Activated naive CD8-positive, alpha-beta T cell treated with anti-CD3 and anti-CD28 coated beads for 36 hours (primary cell): ENCODE measurements around the gene HBD. TPM values are rescaled to one million over a fixed set of nuclear protein-coding genes. Genes with fewer than 3 reads are reported as not detected.

Experiments used
- DNase-seq: peaks from one replicate; pipeline ENCODE4 v3.0.0; 2021
- H3K27ac Mint-ChIP-seq: one replicate; pipeline ENCODE4 v1.8.0; 2022; ENCODE audit warnings: mild to moderate bottlenecking, moderate library complexity, mixed read lengths
- H3K27me3 Mint-ChIP-seq: one replicate; pipeline ENCODE4 v1.8.0; 2022; ENCODE audit warnings: mild to moderate bottlenecking, mixed read lengths
- H3K36me3 Mint-ChIP-seq: one replicate; pipeline ENCODE4 v1.8.0; 2021; ENCODE audit warnings: mild to moderate bottlenecking, mixed read lengths
- H3K4me1 Mint-ChIP-seq: one replicate; pipeline ENCODE4 v1.8.0; 2021; ENCODE audit warnings: mixed read lengths
- H3K4me3 Mint-ChIP-seq: one replicate; pipeline ENCODE4 v1.8.0; 2022; ENCODE audit warnings: mild to moderate bottlenecking, moderate library complexity, mixed read lengths
- H3K9me3 Mint-ChIP-seq: one replicate; pipeline ENCODE4 v1.8.0; 2022; ENCODE audit warnings: mixed read lengths
- total RNA-seq, 2 experiments: library from RNA; stranded (reverse); gene quantifications; one replicate each; pipeline ENCODE4 v1.2.3, GENCODE V29; 2021

The HBD gene
- total RNA-seq, 2 experiments from 2014 or later: not detected

GRCh38 chr11:5245155-5245554, 10.9 kb upstream of the HBD start:
- Mint-ChIP-seq H3K27me3 (no peaks in the 10 kb centered on the region), H3K9me3 (no peaks in the 10 kb centered on the region), H3K4me1 (no peaks in the 10 kb centered on the region), H3K36me3 (no peaks in the 10 kb centered on the region), H3K27ac (no peak overlapping the region), H3K4me3 (no peak overlapping the region)
- no peak for DNase-seq

GRCh38 chr11:5243816-5244180, 9.5 kb upstream of the HBD start:
- no peak for DNase-seq
- H3K4me1 Mint-ChIP-seq: no peaks in the 10 kb centered on the region
- no peaks in the 10 kb centered on the region for H3K9me3 Mint-ChIP-seq
- H3K4me3 Mint-ChIP-seq: no peak overlapping the region
- H3K27ac Mint-ChIP-seq: no peak overlapping the region
- peaks cover 3% of the 10 kb centered on the region for H3K27me3 Mint-ChIP-seq
- H3K36me3 Mint-ChIP-seq: no peaks in the 10 kb centered on the region

GRCh38 chr11:5242933-5243815, 8.9 kb upstream of the HBD start:
- no peaks in the 10 kb centered on the region for H3K36me3 Mint-ChIP-seq
- H3K27ac Mint-ChIP-seq: no peak overlapping the region
- peaks cover 6% of the 10 kb centered on the region for H3K27me3 Mint-ChIP-seq
- no peaks in the 10 kb centered on the region for H3K4me1 Mint-ChIP-seq
- no peak for DNase-seq
- H3K4me3 Mint-ChIP-seq: no peak overlapping the region
- no peaks in the 10 kb centered on the region for H3K9me3 Mint-ChIP-seq

- Mint-ChIP-seq H3K27me3 (peaks cover 6% of the 10 kb centered on the region), H3K4me3 (no peak overlapping the region), H3K27ac (no peak overlapping the region), H3K4me1 (no peaks in the 10 kb centered on the region), H3K36me3 (no peaks in the 10 kb centered on the region), H3K9me3 (no peaks in the 10 kb centered on the region)
- no peak for DNase-seq
These were observed 7.9 kb upstream of the HBD start for GRCh38 chr11:5242208-5242607.

GRCh38 chr11:5241458-5241857, 7.2 kb upstream of the HBD start:
- no peaks in the 10 kb centered on the region for H3K36me3 Mint-ChIP-seq

DNA sequence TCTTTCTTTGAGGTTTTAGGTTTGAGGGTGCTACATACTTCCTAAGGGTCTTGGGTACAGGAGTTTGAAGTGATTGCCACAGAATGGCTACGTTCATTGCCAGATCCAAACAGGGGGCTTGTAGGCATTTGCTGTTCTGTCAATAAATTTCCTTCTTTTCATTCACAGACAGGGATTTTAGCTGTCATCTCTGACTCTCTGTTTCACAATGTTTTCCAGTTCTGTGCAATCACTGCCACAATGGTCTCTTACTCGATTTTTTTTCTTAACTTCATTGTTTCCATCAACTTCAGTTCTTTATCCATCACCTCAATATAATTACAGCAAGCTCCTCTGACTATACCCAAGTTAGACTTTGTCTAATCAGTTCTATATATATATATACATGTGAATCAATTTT, 6.2 kb upstream of the HBD start:
- peaks cover 7% of the 10 kb centered on the region for H3K27me3 Mint-ChIP-seq
- no peaks in the 10 kb centered on the region for H3K36me3 Mint-ChIP-seq
- no peak overlapping the region for H3K27ac Mint-ChIP-seq
- no peaks in the 10 kb centered on the region for H3K9me3 Mint-ChIP-seq
- no peak for DNase-seq
- H3K4me3 Mint-ChIP-seq: no peak overlapping the region
- H3K4me1 Mint-ChIP-seq: no peaks in the 10 kb centered on the region

More at GRCh38 chr11:5241458-5241857, 7.2 kb upstream of the HBD start:
- H3K27me3 Mint-ChIP-seq: peaks cover 6% of the 10 kb centered on the region
- H3K4me1 Mint-ChIP-seq: no peaks in the 10 kb centered on the region
- no peak for DNase-seq
- H3K27ac Mint-ChIP-seq: no peak overlapping the region
- no peak overlapping the region for H3K4me3 Mint-ChIP-seq
- no peaks in the 10 kb centered on the region for H3K9me3 Mint-ChIP-seq

- no peak for DNase-seq
- peaks cover 11% of the 10 kb centered on the region for H3K27me3 Mint-ChIP-seq
- no peaks in the 10 kb centered on the region for H3K4me1 Mint-ChIP-seq
- no peak overlapping the region for H3K27ac Mint-ChIP-seq
- no peaks in the 10 kb centered on the region for H3K9me3 Mint-ChIP-seq
- H3K36me3 Mint-ChIP-seq: no peaks in the 10 kb centered on the region
- H3K4me3 Mint-ChIP-seq: no peak overlapping the region
These were observed 5.8 kb upstream of the HBD start for GRCh38 chr11:5240056-5240455.

DNA sequence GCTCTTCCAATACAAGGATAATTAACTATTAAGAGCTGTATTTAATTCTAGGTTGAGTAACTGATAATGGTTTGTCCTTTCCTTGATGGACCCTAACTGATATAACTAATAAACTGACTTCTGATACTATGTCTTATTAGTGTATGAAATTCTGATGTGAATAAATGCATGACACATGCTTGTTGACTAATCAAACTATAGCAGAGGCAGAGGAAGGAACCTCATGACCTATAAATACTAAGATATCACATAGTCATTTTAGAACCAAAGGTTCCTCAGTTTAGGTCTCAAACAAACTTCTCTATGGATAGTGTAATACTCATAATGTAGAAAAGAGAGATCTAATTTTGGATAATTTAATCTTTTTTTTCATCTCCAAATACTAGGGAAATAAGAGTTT, 4.8 kb upstream of the HBD start:
- DNase-seq: no peak
- peaks cover 11% of the 10 kb centered on the region for H3K27me3 Mint-ChIP-seq
- H3K4me3 Mint-ChIP-seq: no peak overlapping the region
- H3K27ac Mint-ChIP-seq: no peak overlapping the region
- no peaks in the 10 kb centered on the region for H3K36me3 Mint-ChIP-seq
- no peaks in the 10 kb centered on the region for H3K4me1 Mint-ChIP-seq
- no peaks in the 10 kb centered on the region for H3K9me3 Mint-ChIP-seq

- no peaks in the 10 kb centered on the region for H3K36me3 Mint-ChIP-seq
- DNase-seq: no peak
- no peak overlapping the region for H3K4me3 Mint-ChIP-seq
- H3K9me3 Mint-ChIP-seq: no peaks in the 10 kb centered on the region
- no peak overlapping the region for H3K27ac Mint-ChIP-seq
- no peaks in the 10 kb centered on the region for H3K4me1 Mint-ChIP-seq
- peaks cover 11% of the 10 kb centered on the region for H3K27me3 Mint-ChIP-seq
These were observed 4.2 kb upstream of the HBD start for GRCh38 chr11:5238486-5238885.

GRCh38 chr11:5237420-5237819, 3.1 kb upstream of the HBD start:
- Mint-ChIP-seq H3K27ac (no peak overlapping the region), H3K4me3 (no peak overlapping the region), H3K9me3 (no peaks in the 10 kb centered on the region), H3K4me1 (no peaks in the 10 kb centered on the region), H3K36me3 (no peaks in the 10 kb centered on the region), H3K27me3 (peaks cover 12% of the 10 kb centered on the region)
- no peak for DNase-seq

GRCh38 chr11:5235364-5236095, 1.2 kb upstream of the HBD start:
- peaks cover 16% of the 10 kb centered on the region for H3K27me3 Mint-ChIP-seq
- H3K9me3 Mint-ChIP-seq: no peaks in the 10 kb centered on the region
- H3K27ac Mint-ChIP-seq: no peak overlapping the region
- H3K36me3 Mint-ChIP-seq: no peaks in the 10 kb centered on the region
- H3K4me1 Mint-ChIP-seq: no peaks in the 10 kb centered on the region
- no peak overlapping the region for H3K4me3 Mint-ChIP-seq
- no peak for DNase-seq

DNA sequence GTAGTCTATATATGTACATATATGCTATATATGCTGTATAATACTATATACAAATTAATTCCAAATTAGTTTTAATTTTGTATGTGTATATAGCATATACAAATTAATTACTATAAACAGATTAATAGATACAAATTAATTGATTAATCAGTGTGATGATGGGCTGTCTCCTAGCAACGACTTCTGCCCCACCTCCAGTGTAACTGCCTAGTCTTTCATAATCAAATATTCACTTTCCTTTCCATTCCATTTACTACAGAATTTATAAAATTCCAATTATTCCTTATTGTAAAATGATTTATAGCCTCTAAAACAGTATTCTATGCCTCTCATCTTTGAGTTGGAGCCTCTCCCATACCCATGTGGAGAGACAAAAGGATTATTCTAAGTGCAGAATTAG, 976 bp downstream of the HBD start:
- H3K4me1 Mint-ChIP-seq: no peaks in the 10 kb centered on the region
- DNase-seq: no peak
- H3K4me3 Mint-ChIP-seq: no peak overlapping the region
- no peaks in the 10 kb centered on the region for H3K9me3 Mint-ChIP-seq
- H3K27me3 Mint-ChIP-seq: peaks cover 12% of the 10 kb centered on the region
- no peak overlapping the region for H3K27ac Mint-ChIP-seq
- H3K36me3 Mint-ChIP-seq: no peaks in the 10 kb centered on the region

DNA sequence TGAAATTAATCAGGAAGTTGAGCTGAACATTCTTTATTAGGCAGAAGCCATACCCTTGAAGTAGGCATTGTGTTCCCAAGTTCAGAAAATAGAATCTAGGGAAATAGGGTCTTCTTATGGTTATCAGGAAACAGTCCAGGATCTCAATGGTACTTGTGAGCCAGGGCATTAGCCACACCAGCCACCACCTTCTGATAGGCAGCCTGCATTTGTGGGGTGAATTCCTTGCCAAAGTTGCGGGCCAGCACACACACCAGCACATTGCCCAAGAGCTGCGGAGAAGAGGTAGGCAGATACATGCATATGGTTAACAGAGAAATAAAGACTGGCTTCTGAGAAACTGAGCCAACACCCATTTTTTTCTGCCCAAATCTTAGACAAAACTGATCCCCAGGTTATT, 1.5 kb downstream of the HBD start:
- no peak overlapping the region for H3K27ac Mint-ChIP-seq
- H3K4me1 Mint-ChIP-seq: no peaks in the 10 kb centered on the region
- H3K9me3 Mint-ChIP-seq: no peaks in the 10 kb centered on the region
- H3K4me3 Mint-ChIP-seq: no peak overlapping the region
- no peaks in the 10 kb centered on the region for H3K36me3 Mint-ChIP-seq
- DNase-seq: no peak
- H3K27me3 Mint-ChIP-seq: peaks cover 16% of the 10 kb centered on the region

DNA sequence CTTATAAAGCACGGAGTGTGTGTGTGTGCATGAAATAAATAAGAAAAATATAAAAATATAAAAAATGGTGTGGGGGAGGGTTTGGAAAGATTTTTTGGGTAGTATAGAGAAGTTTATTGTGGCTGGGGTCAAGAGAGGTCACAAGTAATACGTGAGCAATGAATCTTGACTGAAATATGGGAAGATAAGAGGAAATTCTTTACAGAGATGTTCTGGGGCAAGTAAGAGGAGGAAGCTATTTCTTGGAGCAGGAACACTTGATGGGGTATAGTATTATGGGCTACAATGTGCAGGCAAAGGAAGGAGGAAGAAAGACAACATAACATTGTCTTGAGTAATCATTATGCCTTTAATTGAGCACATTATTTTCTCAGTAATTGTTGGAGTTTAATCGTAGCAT, 2.1 kb downstream of the HBD start:
- Mint-ChIP-seq H3K27me3 (peaks cover 17% of the 10 kb centered on the region), H3K9me3 (no peaks in the 10 kb centered on the region), H3K27ac (no peak overlapping the region), H3K36me3 (no peaks in the 10 kb centered on the region), H3K4me1 (no peaks in the 10 kb centered on the region), H3K4me3 (no peak overlapping the region)
- DNase-seq: no peak

DNA sequence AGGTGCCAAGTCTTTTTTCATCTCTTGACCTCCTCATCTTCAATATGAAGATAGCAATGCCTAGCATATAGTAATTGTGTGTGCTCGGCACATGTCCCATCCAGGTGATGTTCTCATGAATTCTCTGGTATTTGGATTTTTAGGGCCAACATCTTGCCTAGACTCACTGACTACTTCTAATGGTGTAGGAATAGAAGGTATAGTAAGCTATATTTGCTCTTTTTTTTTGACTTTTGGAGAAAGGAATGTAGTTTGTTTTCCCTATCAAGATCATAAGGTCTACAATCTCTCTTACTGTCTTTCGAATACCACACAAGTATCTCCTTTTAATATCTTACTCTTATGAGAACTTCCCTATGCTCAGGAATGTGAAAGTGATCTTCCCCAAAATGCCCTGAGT, 3.2 kb downstream of the HBD start:
- H3K27ac Mint-ChIP-seq: no peak overlapping the region
- H3K4me1 Mint-ChIP-seq: no peaks in the 10 kb centered on the region
- H3K36me3 Mint-ChIP-seq: no peaks in the 10 kb centered on the region
- H3K9me3 Mint-ChIP-seq: no peaks in the 10 kb centered on the region
- peaks cover 23% of the 10 kb centered on the region for H3K27me3 Mint-ChIP-seq
- no peak overlapping the region for H3K4me3 Mint-ChIP-seq
- no peak for DNase-seq

DNA sequence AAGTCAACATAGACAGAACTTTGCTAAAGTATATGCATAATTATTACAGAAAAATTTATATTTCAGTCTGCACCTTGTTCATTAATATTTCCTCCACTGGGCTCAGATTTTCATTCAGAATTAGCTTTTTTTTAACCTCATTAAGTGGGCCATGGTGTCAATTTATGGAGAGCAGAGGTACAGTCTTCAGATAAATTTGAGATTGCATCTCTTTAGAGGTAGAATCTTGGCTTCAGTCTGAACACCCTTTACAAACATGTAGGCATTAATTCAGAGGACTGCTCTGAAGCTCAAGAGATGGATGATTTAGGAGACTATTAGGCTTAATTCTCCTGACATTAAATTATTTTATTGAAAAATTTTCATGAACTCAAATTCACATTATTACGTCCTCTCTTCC, 4.0 kb downstream of the HBD start:
- Mint-ChIP-seq H3K4me3 (no peak overlapping the region), H3K27me3 (peaks cover 21% of the 10 kb centered on the region), H3K27ac (no peak overlapping the region), H3K9me3 (no peaks in the 10 kb centered on the region), H3K4me1 (no peaks in the 10 kb centered on the region), H3K36me3 (no peaks in the 10 kb centered on the region)
- DNase-seq: no peak
